Measurements from ENCODE around the gene STRA6.
"Not testable (repeated sequence)": the region's sequence is repeated elsewhere in the genome, so short reads cannot be mapped to it uniquely, and the experiment has no call there.

The STRA6 gene

DNA sequence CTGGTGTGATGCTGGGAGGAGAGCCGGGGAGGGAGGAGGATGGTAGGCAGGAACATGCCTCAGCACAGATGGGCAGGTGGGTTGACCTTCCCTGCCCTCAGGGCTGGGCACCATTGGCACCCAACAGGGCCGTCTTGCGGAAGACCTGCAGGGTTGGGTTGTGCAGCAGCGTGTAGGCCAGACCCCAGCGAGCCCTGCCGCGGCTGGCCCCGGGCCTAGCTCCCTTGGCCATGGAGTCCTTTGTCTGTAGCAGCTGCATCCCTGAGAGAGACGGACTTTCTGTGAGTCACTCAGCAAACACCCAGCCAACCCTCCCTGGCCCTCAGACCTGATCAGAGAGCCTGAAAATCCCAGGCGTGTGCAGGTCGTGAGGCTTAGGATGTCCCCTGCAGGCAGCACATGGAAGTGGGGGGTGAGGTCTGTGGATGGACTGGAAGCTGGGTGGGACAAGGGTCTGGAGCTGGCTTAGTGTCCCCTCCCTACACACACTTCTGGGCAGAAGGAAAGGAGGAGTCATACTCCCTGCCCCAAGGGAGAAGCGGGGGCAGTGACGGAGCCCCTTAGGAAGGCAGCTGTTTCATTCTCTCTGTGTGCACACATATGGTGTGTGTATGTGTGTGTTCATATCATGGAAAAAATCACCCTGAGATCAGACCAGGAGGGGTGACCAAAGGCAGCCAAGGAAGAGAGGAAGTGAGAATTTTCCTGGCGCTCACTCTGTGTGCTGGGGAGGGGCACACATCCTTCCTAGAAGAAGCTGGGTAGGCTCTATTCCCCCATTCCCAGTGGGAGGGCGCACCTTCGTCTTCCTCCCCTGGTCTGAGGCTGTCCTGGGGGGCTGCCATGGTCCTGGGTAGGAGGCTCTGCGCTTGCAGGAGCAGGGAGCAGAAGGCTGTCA, 22.4 kb downstream of the STRA6 start:
- no peak for DNase-seq

DNA sequence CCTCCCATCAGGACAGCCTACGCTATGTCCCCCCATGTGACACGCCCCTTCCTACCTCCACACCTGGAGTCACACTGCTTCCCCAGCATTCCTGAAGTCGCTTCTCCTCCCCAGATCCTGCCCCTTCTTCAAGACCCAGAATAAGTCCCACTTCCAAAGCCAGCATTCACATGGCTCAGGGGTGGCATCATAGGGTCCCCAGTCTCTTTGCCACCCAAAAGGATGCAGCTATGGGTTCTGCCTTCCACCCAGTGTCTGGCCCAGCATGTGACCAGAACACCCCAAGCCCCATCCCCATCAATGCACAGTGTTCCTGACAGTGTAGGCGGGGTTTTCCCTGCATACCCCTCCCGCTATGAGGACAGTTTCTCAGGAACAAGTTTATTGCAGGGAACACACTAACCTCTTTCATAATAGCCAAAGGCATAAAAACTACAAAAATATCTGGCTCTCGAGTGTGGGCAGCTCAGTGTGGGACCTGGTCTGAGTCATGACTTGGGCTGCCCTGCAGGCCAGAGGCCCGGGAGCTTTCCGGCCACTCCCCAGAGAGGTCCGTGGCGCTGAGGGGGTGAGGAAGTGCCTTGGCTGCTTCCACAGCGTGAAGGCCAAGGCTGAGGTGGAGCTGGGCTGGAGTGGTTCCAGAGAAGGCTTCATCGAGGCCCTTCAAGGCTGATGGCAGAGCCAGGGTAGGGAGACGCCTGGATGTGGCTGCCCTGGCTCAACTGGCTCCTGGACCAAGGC, 23.3 kb downstream of the STRA6 start:
- no peak for DNase-seq

DNA sequence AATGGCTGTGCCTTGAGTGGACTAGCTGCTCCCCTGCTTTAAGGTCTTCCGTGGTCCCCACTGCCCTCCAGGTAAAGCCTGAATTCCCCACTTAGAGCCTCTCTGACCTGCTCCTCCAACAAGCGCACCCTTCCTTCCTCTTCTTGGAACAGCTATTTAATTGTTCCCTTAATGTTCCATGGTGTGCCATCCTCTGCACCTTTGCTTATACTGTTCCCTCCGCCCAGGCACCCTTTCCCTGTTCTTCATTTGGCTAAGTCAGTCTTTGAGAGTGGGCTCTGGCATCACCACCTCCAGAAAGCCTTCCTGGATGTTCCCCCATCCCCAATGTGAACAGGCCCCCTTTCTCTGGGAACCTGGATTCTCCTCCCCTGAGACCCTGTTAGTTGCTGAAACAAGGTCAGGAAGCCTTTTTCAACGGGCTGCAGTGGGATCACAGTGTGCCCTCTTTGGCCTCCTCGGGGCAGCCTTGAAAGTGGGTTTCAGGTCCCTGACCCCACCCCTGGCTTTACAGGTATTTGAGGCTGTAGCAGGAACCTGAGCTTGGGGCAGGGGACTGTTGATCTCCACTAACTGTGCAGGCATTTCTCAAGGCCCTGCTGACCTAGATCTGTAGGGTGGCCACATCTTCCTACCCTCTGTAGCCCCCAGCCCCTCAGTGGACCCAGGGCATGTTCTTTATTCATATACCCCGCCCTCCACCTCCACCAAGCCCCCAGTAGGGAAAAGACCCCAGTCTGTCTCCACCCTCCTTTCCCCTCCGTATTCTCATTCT, 24.1 kb downstream of the STRA6 start:
- no peak for DNase-seq

DNA sequence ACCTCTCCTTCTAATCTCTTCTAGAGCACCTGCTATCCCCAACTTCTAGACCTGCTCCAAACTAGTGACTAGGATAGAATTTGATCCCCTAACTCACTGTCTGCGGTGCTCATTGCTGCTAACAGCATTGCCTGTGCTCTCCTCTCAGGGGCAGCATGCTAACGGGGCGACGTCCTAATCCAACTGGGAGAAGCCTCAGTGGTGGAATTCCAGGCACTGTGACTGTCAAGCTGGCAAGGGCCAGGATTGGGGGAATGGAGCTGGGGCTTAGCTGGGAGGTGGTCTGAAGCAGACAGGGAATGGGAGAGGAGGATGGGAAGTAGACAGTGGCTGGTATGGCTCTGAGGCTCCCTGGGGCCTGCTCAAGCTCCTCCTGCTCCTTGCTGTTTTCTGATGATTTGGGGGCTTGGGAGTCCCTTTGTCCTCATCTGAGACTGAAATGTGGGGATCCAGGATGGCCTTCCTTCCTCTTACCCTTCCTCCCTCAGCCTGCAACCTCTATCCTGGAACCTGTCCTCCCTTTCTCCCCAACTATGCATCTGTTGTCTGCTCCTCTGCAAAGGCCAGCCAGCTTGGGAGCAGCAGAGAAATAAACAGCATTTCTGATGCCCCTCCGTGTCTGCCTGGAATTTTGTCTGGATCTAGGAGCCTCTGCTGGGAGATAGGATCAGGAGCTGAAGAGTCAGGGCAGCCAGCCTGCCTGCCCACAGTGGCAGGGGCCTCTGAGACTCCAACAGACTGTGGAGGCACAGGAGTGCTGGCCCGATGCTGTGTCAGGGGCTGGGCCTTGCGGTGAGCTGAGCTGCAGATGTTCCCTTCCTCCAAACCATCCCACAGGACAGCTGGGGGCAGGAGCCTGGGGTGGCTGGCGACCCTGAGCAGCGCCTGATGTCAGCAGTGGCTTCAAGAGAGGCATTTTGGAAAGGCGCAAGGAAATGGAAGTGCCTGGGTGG, 26.0 kb downstream of the STRA6 start:
- DNase-seq: no peak

- no peak for DNase-seq
These were observed 27.1 kb downstream of the STRA6 start for GRCh38 chr15:74175271-74176191.

- no peak for DNase-seq
These were observed 27.7 kb downstream of the STRA6 start for GRCh38 chr15:74174958-74175253.

- no peak for DNase-seq
These were observed 28.2 kb downstream of the STRA6 start for GRCh38 chr15:74174219-74174957.

DNA sequence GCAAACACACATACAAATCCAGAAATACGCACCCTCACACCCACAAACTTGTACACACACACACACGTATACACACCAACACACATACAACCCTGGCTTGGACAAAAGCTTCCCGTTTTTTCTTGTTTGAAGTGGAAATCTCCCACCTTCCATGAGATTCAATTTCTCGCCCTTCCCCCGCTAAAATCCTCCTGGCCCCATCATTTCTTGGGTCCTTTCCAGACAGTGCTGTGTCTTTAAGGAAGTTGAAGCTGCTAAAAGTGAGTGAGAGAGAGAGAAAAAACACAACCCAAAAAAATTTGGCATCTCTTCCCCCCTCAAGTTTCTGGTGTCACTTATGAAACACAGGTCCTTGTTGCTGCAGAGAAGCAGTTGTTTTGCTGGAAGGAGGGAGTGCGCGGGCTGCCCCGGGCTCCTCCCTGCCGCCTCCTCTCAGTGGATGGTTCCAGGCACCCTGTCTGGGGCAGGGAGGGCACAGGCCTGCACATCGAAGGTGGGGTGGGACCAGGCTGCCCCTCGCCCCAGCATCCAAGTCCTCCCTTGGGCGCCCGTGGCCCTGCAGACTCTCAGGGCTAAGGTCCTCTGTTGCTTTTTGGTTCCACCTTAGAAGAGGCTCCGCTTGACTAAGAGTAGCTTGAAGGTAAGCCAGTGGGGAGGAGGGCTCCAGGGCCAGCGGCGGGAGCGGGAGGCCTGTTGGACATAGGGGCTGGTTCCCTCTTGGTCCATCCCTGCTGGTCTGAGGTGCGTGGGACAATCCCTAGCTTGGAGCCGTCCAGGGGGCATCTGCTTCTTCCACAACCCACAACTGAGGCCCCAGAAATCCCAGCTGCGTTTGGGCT, 29.0 kb downstream of the STRA6 start, which contains the start of gene ISLR:
Gene ISLR, plus strand, starts transcription at position 331 of the 839 bp plus-strand sequence. CDS start 1,149 bp downstream, outside the sequence.
- DNase-seq: peak; percentile 75

GRCh38 chr15:74172701-74173379, 29.7 kb downstream of the STRA6 start:
- peak; percentile 70 for DNase-seq

GRCh38 chr15:74171965-74172541, 30.5 kb downstream of the STRA6 start:
- DNase-seq: no peak

GRCh38 chr15:74170875-74171578, 31.6 kb downstream of the STRA6 start:
- DNase-seq: no peak

DNA sequence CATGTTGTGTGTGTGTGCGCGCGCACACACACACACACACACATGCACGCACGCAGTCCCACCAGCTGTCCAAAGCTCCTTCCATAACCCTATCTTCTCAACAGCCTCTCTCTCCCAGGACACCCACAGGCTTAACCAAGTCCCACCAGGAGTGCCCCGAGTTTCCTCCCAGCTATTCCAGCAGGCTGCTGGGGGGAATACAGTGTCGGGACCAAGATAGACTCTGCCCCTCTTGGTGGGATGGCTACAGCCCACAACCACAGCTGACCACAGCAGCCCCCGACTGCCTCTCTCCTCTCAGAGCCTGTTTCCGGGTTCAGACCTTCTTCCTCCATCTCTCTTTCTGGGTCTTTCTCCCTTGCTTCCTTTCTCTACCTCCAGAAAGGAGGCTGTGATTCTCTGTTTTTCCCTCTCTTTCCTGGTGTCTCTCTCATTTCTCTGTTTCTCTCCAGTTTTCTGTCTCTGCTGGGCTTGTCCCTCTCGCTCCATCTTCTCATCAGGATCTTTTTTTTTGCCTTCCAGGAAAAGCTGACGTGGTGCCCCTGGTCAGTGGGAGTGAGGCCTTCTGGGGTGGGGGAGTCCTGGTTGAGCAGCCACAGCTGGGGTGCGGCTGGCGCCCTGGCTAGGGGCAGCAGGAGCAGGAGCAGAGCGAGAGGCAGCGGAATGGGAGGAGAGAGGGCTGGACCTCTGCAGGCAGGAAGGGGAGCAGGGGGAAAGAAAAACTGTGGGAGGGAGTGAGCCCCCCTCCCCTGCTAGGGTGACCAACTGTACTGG, 32.3 kb downstream of the STRA6 start:
- DNase-seq: peak; percentile 62

DNA sequence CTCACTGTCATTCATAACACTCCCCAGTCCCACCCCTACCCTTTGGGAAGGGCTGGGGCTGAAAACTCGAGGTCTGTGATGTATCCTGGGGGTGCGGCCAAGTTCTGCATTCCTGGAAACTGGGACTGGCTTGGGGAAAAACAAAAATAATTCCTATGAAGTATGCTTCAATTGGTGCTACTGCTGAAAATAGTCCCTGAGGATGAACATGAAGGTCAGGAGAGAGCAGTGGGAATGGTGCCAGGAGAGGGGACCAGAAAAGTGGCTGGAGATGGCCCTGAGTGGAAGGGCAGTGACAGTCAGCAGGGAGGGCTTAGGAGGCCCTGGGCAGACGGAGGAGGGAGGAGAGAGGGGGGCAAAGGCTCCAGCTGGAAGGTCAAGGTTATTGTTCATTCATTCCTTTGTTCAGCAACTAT, 33.9 kb downstream of the STRA6 start:
- DNase-seq: no peak

GRCh38 chr15:74167891-74168331, 34.7 kb downstream of the STRA6 start:
- DNase-seq: no peak

- DNase-seq: no peak
These were observed 37.1 kb downstream of the STRA6 start for GRCh38 chr15:74165461-74165860.

- not testable (repeated sequence) for DNase-seq
These were observed 40.4 kb downstream of the STRA6 start for GRCh38 chr15:74162195-74162536.
